ENCODE data around the gene NTNG1.

DNA sequence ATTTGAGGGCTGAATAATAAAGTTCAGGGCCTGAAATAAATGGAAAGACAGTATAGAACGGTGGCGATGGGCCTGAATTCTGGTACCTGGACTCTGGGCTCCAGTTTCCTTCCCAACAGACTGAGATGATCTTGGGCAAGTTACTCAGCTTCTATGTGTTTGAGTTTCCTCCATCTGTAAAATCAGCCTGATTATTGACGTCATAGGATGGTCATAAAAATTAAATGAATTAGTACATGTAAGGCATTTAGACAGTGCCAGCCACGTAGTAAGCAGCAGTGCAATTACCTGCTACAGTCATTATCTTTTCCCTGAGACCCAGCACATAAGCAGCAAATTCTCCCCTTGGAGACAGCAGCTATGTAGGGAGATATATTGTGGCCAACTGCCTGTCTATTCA, 260.9 kb downstream of the NTNG1 start:
- TF ChIP-seq, protein P1, sequence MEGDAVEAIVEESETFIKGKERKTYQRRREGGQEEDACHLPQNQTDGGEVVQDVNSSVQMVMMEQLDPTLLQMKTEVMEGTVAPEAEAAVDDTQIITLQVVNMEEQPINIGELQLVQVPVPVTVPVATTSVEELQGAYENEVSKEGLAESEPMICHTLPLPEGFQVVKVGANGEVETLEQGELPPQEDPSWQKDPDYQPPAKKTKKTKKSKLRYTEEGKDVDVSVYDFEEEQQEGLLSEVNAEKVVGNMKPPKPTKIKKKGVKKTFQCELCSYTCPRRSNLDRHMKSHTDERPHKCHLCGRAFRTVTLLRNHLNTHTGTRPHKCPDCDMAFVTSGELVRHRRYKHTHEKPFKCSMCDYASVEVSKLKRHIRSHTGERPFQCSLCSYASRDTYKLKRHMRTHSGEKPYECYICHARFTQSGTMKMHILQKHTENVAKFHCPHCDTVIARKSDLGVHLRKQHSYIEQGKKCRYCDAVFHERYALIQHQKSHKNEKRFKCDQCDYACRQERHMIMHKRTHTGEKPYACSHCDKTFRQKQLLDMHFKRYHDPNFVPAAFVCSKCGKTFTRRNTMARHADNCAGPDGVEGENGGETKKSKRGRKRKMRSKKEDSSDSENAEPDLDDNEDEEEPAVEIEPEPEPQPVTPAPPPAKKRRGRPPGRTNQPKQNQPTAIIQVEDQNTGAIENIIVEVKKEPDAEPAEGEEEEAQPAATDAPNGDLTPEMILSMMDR (IDR thresholded peaks at IDR 0.05; ENCODE audit: low read length), result no peak
- TF ChIP-seq EZH2phosphoT487 (IDR thresholded peaks at IDR 0.05; ENCODE audit: low read length), result no peak

Measured in MM.1S (cell line).